ENCODE data around the gene XCL2.
"Not testable (repeated sequence)": the region's sequence is repeated elsewhere in the genome, so short reads cannot be mapped to it uniquely, and the experiment has no call there.

XCL2 gene

GRCh38 chr1:168543840-168544498 is at the start of gene XCL2:
Gene XCL2 (minus strand): TSS chr1:168543997. CDS start chr1:168543964, 33 bp downstream.
- CTCF ChIA-PET, POLR2A ChIA-PET: not testable (repeated sequence)

GRCh38 chr1:168591641-168592250 is 47.9 kb upstream of the XCL2 start:
- no peak for DNase-seq (ENCODE audit: low read depth, low spot score)
- ChIA-PET CTCF (no interaction called here), POLR2A (no interaction called here)
- TF ChIP-seq CTCF (IDR thresholded peaks at IDR 0.05; ENCODE audit: insufficient read depth, low read length, missing control alignments): no peak
- H3K4me3 ChIP-seq (ENCODE audit: low read depth, low read length): no peak overlapping the region

More at GRCh38 chr1:168543840-168544498, at the start of gene XCL2:
- H3K4me3 ChIP-seq (ENCODE audit: low read depth, low read length); DNase-seq (ENCODE audit: low read depth, low spot score): not testable (repeated sequence)

GRCh38 chr1:168591066-168591465 is 47.3 kb upstream of the XCL2 start:
- ChIA-PET POLR2A (no interaction called here), CTCF (no interaction called here)

GRCh38 chr1:168589167-168589566 is 45.4 kb upstream of the XCL2 start:
- no peak for DNase-seq (ENCODE audit: low read depth, low spot score)
- ChIA-PET POLR2A (no interaction called here), CTCF (no interaction called here)
- TF ChIP-seq CTCF (IDR thresholded peaks at IDR 0.05; ENCODE audit: insufficient read depth, low read length, missing control alignments): no peak
- H3K4me3 ChIP-seq (ENCODE audit: low read depth, low read length): no peak overlapping the region

More at GRCh38 chr1:168591066-168591465, 47.3 kb upstream of the XCL2 start:
- TF ChIP-seq CTCF (IDR thresholded peaks at IDR 0.05; ENCODE audit: insufficient read depth, low read length, missing control alignments): no peak
- DNase-seq (ENCODE audit: low read depth, low spot score): no peak
- H3K4me3 ChIP-seq (ENCODE audit: low read depth, low read length): no peak overlapping the region

GRCh38 chr1:168585937-168586336 is 42.1 kb upstream of the XCL2 start:
- no peak overlapping the region for H3K4me3 ChIP-seq (ENCODE audit: low read depth, low read length)
- no peak for DNase-seq (ENCODE audit: low read depth, low spot score)
- CTCF ChIA-PET: interaction anchor here (3.9 kb wide), 1 partner anchor 243 kb away, joined by 17 read pairs; no protein-coding TSS in a partner anchor
- no peak for TF ChIP-seq CTCF (IDR thresholded peaks at IDR 0.05; ENCODE audit: insufficient read depth, low read length, missing control alignments)
- POLR2A ChIA-PET: no interaction called here

GRCh38 chr1:168585191-168585590 is 41.4 kb upstream of the XCL2 start:
- no peak for DNase-seq (ENCODE audit: low read depth, low spot score)
- ChIA-PET POLR2A (no interaction called here), CTCF (interaction anchor here (1.6 to 3.9 kb wide), 2 partner anchors 144 to 243 kb away, joined by 5 to 17 read pairs; no protein-coding TSS in a partner anchor)
- TF ChIP-seq CTCF (IDR thresholded peaks at IDR 0.05; ENCODE audit: insufficient read depth, low read length, missing control alignments): no peak
- H3K4me3 ChIP-seq (ENCODE audit: low read depth, low read length): no peak overlapping the region

Measured in AG04449 (cell line).